C4-2B (cell line): ENCODE results near the gene PIH1D1.

Experiments used
- H3K27ac ChIP-seq: fragments of 450-650 bp; 2 replicates; pipeline ENCODE4 v1.5.1; 2017
- CTCF ChIP-seq: fragments of 450-650 bp; conservative IDR thresholded peaks from 2 replicates; pipeline ENCODE4 v1.5.1; 2017; ENCODE audit warnings: mild to moderate bottlenecking
- ZFX ChIP-seq: fragments of 450-650 bp; IDR thresholded peaks from 2 replicates; pipeline ENCODE4 v1.6.1; 2017

PIH1D1 gene

DNA sequence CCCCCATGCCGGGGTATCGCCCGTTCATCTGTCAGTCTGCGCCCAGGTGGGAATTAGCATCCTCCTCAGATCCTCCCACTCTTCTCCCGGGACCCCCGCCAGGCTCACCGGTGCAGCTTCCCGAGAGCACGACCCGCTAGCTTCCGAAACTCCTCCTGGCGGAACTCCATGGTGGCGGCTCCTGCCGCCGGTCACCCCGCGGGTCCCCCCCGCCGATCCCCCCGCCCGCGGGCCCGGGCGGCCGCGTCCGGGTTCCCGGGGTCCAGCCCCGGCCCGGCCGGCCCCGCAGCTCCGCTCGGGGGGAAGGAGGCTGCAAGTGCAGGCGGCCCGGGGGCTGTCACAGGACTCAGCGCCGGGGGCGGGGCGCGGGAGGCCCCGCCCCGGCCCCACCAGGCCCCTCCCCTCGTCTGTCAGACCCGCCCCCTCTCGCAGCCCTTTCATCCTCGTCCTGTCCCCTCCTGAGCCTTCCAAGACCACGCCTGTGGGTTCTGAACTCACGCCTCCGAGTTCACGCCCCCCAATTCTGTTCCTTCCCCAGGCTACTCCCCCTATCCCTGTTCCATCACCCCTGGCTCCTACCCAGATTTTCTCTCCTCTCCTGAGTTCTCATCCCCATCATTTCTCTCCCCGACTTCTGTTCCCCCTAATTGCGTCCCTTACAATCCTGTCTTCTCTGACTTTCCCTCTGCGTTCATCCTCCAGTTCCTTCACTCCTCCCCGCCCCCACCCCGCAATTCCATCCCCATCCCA, 10.2 kb downstream of the PIH1D1 start, which contains the start of gene SLC17A7:
Gene SLC17A7 (minus strand): TSS at position 318 of the 750 bp plus-strand sequence. CDS start 148 bp downstream, at position 170.
- H3K27ac ChIP-seq: no peak within 1 kb of the TSS
- TF ChIP-seq CTCF (no peak), ZFX (no peak)

DNA sequence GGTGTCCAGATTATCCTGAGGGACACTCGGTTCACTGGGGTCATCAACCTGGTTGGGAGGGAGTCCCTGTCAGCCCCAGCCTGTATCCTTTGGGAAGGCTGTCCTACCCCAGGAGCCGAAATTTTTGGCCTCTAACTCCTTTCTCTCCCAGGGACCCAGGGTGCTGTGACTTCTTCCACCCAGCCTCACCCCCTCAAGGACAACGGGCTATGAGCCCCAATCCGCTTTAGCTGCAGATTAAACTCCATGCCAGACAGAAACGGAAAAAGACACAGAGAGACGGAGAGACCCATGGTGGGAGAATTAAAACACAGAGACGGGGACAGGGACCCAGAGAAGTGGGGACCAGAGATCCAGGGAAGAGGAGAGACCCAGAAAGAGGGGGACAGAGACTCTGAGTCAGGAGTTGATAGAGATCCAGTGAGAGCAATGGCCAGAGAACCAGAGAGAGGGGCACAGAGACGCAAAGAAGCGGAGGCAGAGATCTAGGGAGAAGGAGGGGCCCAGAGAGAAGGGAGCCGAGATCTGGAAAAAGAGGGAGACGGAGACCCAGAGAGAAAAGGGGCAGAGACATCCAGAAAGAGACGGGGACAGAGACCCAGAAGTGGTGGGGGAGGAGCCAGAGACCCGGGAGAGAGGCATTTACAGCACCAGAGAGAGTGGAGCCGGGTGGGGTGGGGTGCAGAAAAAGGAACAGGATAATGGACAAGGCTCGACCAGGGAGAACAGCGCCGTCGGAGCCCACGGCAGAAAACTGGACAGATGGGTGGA, 11.0 kb downstream of the PIH1D1 start:
- TF ChIP-seq CTCF: no peak
- no peak for TF ChIP-seq ZFX
- H3K27ac ChIP-seq: no peak overlapping the region

GRCh38 chr19:49439836-49440235, 11.8 kb downstream of the PIH1D1 start:
- TF ChIP-seq CTCF (no peak), ZFX (no peak)
- H3K27ac ChIP-seq: no peak overlapping the region

DNA sequence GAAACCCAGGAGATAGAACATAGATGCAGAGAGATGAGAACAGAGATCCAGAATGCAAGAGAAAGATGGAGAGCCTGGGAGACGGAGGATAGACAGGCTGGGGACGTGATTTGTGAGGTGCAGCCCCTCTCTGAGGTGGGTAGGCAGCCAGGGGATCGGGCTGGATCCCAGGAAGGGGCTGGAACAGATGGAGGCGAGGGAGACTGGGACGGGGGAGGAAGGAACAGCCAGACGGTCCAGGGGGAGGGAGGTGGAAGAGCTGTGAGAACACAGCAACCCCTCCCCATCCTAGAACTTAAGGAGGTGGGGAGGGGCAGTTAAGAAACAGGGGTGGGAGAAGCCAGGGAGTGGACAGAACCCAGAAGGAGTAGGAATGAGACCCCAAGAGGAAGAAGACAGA, 13.4 kb downstream of the PIH1D1 start:
- TF ChIP-seq CTCF (no peak), ZFX (no peak)
- H3K27ac ChIP-seq: no peak overlapping the region

GRCh38 chr19:49437231-49437630, 14.4 kb downstream of the PIH1D1 start:
- H3K27ac ChIP-seq: no peak overlapping the region
- no peak for TF ChIP-seq ZFX

GRCh38 chr19:49436381-49437017, 15.1 kb downstream of the PIH1D1 start:
- H3K27ac ChIP-seq: no peak overlapping the region
- TF ChIP-seq ZFX (no peak), CTCF (no peak)

GRCh38 chr19:49435670-49436069, 15.9 kb downstream of the PIH1D1 start:
- H3K27ac ChIP-seq: no peak overlapping the region

More at GRCh38 chr19:49435670-49436069, 15.9 kb downstream of the PIH1D1 start:
- TF ChIP-seq CTCF (no peak), ZFX (no peak)
